Common myeloid progenitor, CD34-positive (primary cell): ENCODE measurements around the gene LYPD8.

ENCODE experiments used
- CTCF ChIA-PET: fragments of 350-600 bp; sonication (Branson Sonifier 250); formaldehyde crosslinking; loops from one replicate; lab custom pipeline; 2021; ENCODE audit warnings: antibody characterized with exemption; lab: Charles Lee
- POLR2A ChIA-PET: fragments of 350-600 bp; sonication (Branson Sonifier 250); formaldehyde crosslinking; loops from one replicate; lab custom pipeline; 2021; ENCODE audit warnings: antibody characterized with exemption; lab: Charles Lee
- DNase-seq, 3 donors: peaks; one replicate each; pipeline versions ENCODE4 v3.0.0 to v3.0.0-alpha.2; 2013
- H3K27ac ChIP-seq, 2 experiments: 1 replicate in 1 of 2; 2 replicates in 1 of 2; pipeline ENCODE4 v1.7.0; 2013; ENCODE audit warnings: inconsistent platforms in 2 of 2, low read length in 2 of 2, mild to moderate bottlenecking in 2 of 2, low read depth in 1 of 2, moderate library complexity in 1 of 2; ENCODE audit not compliant: severe bottlenecking in 2 of 2, insufficient read depth in 1 of 2, poor library complexity in 1 of 2
- H3K27me3 ChIP-seq, 5 experiments: replicated peaks in 2 of 5; 1 replicate in 3 of 5; 2 replicates in 2 of 5; pipeline versions ENCODE4 v1.6.1 to v1.7.0; 2013; ENCODE audit warnings: low read length in 4 of 5, mild to moderate bottlenecking in 2 of 5, moderate library complexity in 2 of 5, inconsistent platforms in 1 of 5; ENCODE audit not compliant: insufficient read depth in 5 of 5, control insufficient read depth in 4 of 5
- H3K36me3 ChIP-seq, 4 experiments: 1 replicate in 2 of 4; 2 replicates in 2 of 4; pipeline versions ENCODE4 v1.6.1 to v1.7.0; 2013; ENCODE audit warnings: low read length in 3 of 4, control low read depth in 1 of 4, mild to moderate bottlenecking in 1 of 4; ENCODE audit not compliant: control insufficient read depth in 4 of 4, insufficient read depth in 4 of 4
- H3K4me1 ChIP-seq, 4 experiments: 1 replicate in 3 of 4; 2 replicates in 1 of 4; pipeline versions ENCODE4 v1.6.1 to v1.7.1; 2013; ENCODE audit warnings: low read length in 3 of 4, mild to moderate bottlenecking in 3 of 4, control low read depth in 1 of 4, inconsistent platforms in 1 of 4, moderate library complexity in 1 of 4; ENCODE audit not compliant: control insufficient read depth in 4 of 4, insufficient read depth in 4 of 4; ENCODE audit errors: control extremely low read depth in 1 of 4
- H3K4me3 ChIP-seq, 7 experiments: 1 replicate in 4 of 7; 2 replicates in 3 of 7; pipeline versions ENCODE4 v1.5.1 to v1.7.0; 2013; ENCODE audit warnings: mild to moderate bottlenecking in 7 of 7, low read length in 6 of 7, moderate library complexity in 6 of 7, inconsistent platforms in 2 of 7, low read depth in 2 of 7, control low read depth in 1 of 7; ENCODE audit not compliant: insufficient read depth in 4 of 7, control insufficient read depth in 1 of 7; ENCODE audit errors: extremely low read depth in 1 of 7
- H3K9me3 ChIP-seq, 5 experiments: 1 replicate in 4 of 5; 2 replicates in 1 of 5; pipeline versions ENCODE4 v1.6.1 to v1.7.1; 2013; ENCODE audit warnings: low read length in 4 of 5, mild to moderate bottlenecking in 2 of 5, inconsistent platforms in 1 of 5, low read depth in 1 of 5, moderate library complexity in 1 of 5; ENCODE audit not compliant: control insufficient read depth in 4 of 5, insufficient read depth in 2 of 5; ENCODE audit errors: control extremely low read depth in 1 of 5
- WGBS: methylation state at CpG from one replicate; pipeline ENCODE4 v1.1.5; 2013; ENCODE audit not compliant: insufficient coverage; 5-methylcytosine and 5-hydroxymethylcytosine counted together

The LYPD8 gene

GRCh38 chr1:248740876-248741275 lies 14.7 kb downstream of the LYPD8 start:
- Histone ChIP-seq H3K4me3 (peak overlapping the region in 1 of 7 experiments; percentile 21), H3K27me3 (no peaks in the 10 kb centered on the region), H3K9me3 (no peaks in the 10 kb centered on the region), H3K27ac (no peak overlapping the region), H3K4me1 (no peaks in the 10 kb centered on the region), H3K36me3 (no peaks in the 10 kb centered on the region)
- 95% methylated on average over 3 of the region's 7 CpGs for WGBS
- CTCF ChIA-PET: no interaction called here
- POLR2A ChIA-PET: no interaction called here
- DNase-seq: no peak

GRCh38 chr1:248739572-248740205 lies 15.9 kb downstream of the LYPD8 start:
- CTCF ChIA-PET: interaction anchor here (1.1 kb wide), 1 partner anchor 9 kb away, joined by 3 read pairs; no protein-coding TSS in a partner anchor
- 90% methylated on average over 14 of the region's 16 CpGs for WGBS
- peaks cover 0 to 5% (median 0%) of the 10 kb centered on the region in 5 experiments for H3K9me3 ChIP-seq

GRCh38 chr1:248737457-248737856 lies 18.1 kb downstream of the LYPD8 start:
- no peak overlapping the region for H3K27ac ChIP-seq

More at GRCh38 chr1:248739572-248740205, 15.9 kb downstream of the LYPD8 start:
- Histone ChIP-seq H3K4me3 (no peak overlapping the region), H3K27me3 (no peaks in the 10 kb centered on the region), H3K27ac (no peak overlapping the region), H3K36me3 (no peaks in the 10 kb centered on the region), H3K4me1 (no peaks in the 10 kb centered on the region)
- no peak for DNase-seq
- POLR2A ChIA-PET: no interaction called here

GRCh38 chr1:248736977-248737376 lies 18.6 kb downstream of the LYPD8 start:
- H3K36me3 ChIP-seq: no peaks in the 10 kb centered on the region
- WGBS: 84% methylated on average over 4 of the region's 4 CpGs

More at GRCh38 chr1:248737457-248737856, 18.1 kb downstream of the LYPD8 start:
- Histone ChIP-seq H3K36me3 (no peaks in the 10 kb centered on the region), H3K27me3 (no peaks in the 10 kb centered on the region), H3K4me3 (no peak overlapping the region), H3K9me3 (peaks cover 0 to 5% (median 0%) of the 10 kb centered on the region in 5 experiments), H3K4me1 (no peaks in the 10 kb centered on the region)
- ChIA-PET CTCF (no interaction called here), POLR2A (no interaction called here)
- 58% methylated on average over 2 of the region's 6 CpGs for WGBS
- no peak for DNase-seq

GRCh38 chr1:248733566-248733965 lies 22.0 kb downstream of the LYPD8 start:
- Histone ChIP-seq H3K9me3 (peaks cover 0 to 5% (median 0%) of the 10 kb centered on the region in 5 experiments), H3K4me1 (no peaks in the 10 kb centered on the region), H3K4me3 (no peak overlapping the region), H3K27ac (no peak overlapping the region), H3K27me3 (peaks cover 0 to 1% (median 0%) of the 10 kb centered on the region in 5 experiments), H3K36me3 (no peaks in the 10 kb centered on the region)
- WGBS: 99% methylated on average over 5 of the region's 5 CpGs
- ChIA-PET POLR2A (no interaction called here), CTCF (interaction anchor here (1.2 kb wide), 1 partner anchor 71 kb away, joined by 3 read pairs; no protein-coding TSS in a partner anchor)
- DNase-seq: no peak

More at GRCh38 chr1:248736977-248737376, 18.6 kb downstream of the LYPD8 start:
- no peak for DNase-seq
- ChIA-PET POLR2A (no interaction called here), CTCF (no interaction called here)
- Histone ChIP-seq H3K4me1 (no peaks in the 10 kb centered on the region), H3K9me3 (peaks cover 0 to 5% (median 0%) of the 10 kb centered on the region in 5 experiments), H3K27ac (no peak overlapping the region), H3K27me3 (no peaks in the 10 kb centered on the region), H3K4me3 (no peak overlapping the region)

- H3K4me3 ChIP-seq: no peak overlapping the region
- H3K36me3 ChIP-seq: no peaks in the 10 kb centered on the region
- peaks cover 0 to 1% (median 0%) of the 10 kb centered on the region in 5 experiments for H3K27me3 ChIP-seq
- peaks cover 0 to 5% (median 0%) of the 10 kb centered on the region in 5 experiments for H3K9me3 ChIP-seq
- H3K4me1 ChIP-seq: no peaks in the 10 kb centered on the region
- 90% methylated on average over 11 of the region's 13 CpGs for WGBS
- DNase-seq: no peak
- no peak overlapping the region for H3K27ac ChIP-seq
- POLR2A ChIA-PET: no interaction called here
- CTCF ChIA-PET: interaction anchor here (1.2 kb wide), 1 partner anchor 75 kb away, joined by 3 read pairs; no protein-coding TSS in a partner anchor
Measured at GRCh38 chr1:248730507-248731335, 24.8 kb downstream of the LYPD8 start.
